H4 (cell line): ENCODE measurements around the gene RCAN3. TPM values are rescaled to one million over a fixed set of nuclear protein-coding genes. Genes with fewer than 3 reads are reported as not detected.
"Not testable (repeated sequence)": the region's sequence is repeated elsewhere in the genome, so short reads cannot be mapped to it uniquely, and the experiment has no call there.

ENCODE experiments used
- DNase-seq: peaks from one replicate; pipeline ENCODE4 v3.0.0-alpha.2; 2015; ENCODE audit warnings: low spot score
- total RNA-seq: library from RNA; depleted of rRNA; stranded (reverse); fragments of >200 nt; shearing (Covaris generic); gene quantifications from 2 replicates; pipeline ENCODE4 v1.2.3, GENCODE V29; 2014

RCAN3 gene
- total RNA-seq, 1 experiment from 2014 or later, result 10.8 TPM

GRCh38 chr1:24513706-24514105 lies 11.1 kb downstream of the RCAN3 start:
- DNase-seq, result no peak

- no peak for DNase-seq
These were observed 12.3 kb downstream of the RCAN3 start for GRCh38 chr1:24514946-24515345.

- peak; percentile 59 for DNase-seq
These were observed 13.1 kb downstream of the RCAN3 start for GRCh38 chr1:24515671-24516209.

DNA sequence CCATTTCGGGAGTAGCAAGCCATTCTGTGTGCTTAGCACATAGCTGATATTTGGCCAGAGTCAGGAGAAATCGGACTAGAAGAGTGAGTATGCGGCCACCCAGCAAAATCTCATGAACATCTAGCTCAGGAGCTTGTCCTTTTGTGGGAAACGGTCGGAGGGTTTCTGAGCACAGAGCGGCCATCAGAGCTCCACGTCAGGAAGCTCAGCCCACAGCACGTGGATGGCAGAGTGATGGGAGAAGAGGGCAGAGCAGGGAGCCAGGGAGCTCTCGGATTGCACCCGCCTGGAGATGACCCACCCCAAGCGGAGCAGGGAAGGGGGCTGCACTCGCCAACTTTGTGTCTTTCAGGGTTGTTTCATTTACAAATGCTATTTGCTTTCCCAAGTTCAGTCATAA lies 13.9 kb downstream of the RCAN3 start:
- no peak for DNase-seq

GRCh38 chr1:24517898-24518297 lies 15.3 kb downstream of the RCAN3 start:
- DNase-seq, result no peak

DNA sequence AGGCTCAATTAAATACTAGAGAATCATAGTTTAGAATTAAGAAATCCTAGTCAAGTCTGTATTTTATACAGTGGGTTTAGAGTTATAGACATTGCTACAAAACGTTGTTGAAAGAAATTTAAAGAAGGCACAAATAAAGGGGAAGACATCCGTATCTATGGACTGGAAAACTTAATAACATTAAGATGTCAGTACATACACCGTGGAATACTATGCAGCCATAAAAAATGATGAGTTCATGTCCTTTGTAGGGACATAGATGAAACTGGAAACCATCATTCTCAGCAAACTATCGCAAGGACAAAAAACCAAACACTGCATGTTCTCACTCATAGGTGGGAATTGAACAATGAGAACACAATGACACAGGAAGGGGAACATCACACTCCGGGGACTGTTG lies 17.6 kb downstream of the RCAN3 start:
- DNase-seq, result not testable (repeated sequence)

DNA sequence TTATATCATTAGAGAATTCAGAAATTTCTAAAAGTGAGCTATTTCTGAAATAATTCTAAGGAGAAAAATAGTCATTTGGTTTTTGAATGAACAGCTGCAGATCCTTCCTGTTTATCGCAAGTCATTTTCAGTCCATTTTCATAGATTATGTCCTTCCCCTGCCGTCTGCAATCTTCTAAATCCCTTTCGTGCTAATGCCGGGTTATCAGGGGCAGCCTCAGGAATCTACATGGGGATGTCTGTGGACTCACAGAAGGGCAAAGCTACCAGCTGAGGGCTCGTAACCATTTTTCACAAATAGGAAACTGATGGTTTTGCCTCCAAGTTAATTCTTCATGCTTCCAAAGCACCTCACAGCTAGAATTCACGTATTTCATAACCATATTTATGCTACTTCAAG lies 23.0 kb downstream of the RCAN3 start:
- DNase-seq, result no peak

DNA sequence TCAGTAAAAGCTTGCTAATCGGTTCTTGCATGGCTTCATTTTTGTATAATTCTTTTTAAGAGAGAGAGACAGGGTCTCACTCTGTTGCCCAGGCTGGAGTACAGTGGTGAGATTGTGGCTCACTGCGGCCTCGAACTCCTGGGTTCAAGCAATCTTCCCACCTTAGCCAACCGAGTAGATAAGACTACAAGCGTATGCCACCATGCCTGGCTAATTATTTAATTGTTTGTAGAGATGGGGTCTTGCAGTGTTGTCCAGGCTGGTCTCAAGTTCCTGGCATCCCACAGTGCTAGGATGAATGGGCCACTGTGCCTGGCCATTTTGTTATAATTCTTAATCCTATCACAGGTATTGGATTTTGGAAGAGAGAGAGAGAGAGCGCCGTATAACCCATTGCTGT lies 23.4 kb downstream of the RCAN3 start:
- DNase-seq, result no peak

DNA sequence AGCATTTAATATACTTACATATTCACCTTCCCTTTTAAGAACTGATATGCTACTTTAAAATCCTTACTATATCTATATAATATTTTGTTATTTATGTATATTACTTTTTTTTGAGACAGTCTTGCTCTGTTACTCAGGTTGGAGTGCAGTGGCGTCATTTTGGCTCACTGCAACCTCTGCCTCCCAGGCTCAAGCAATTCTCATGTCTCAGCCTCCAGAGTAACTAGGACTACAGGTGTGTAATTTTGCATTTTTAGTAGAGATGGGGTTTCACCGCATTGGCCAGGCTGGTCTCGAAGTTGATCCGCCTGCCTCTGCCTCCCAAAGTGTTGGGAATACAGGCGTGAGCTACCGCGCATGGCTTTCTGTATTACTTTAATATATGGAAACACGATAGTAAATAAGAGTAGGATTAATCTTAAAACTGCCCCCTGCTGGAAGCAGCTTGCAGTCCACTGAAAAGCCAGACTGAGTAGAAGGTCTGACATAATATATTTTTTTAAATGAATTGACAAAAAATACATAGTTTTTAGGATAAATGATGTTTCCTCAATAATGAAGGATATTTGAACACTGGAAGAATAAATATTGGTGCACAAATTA lies 24.4 kb downstream of the RCAN3 start:
- no peak for DNase-seq

DNA sequence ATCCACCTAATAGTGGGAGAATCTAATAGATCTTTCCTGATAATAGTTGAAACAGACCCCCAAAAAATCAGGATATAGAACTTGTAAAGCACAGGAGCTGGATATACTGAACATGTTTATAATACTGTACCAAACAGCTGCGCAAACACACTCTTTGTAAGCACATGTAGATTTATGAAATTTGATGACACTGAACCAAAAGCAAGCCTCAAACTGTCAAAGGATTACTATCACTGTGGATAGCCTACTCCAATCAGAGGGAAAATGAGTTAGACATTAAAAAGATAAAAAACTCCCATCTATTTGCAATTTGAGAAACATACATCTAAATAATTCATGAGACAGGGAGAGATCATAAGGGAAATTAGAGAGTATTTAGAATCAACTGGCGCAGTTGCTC lies 26.1 kb downstream of the RCAN3 start:
- no peak for DNase-seq

- DNase-seq, result not testable (repeated sequence)
These were observed 26.7 kb downstream of the RCAN3 start for GRCh38 chr1:24529292-24529691.

GRCh38 chr1:24535021-24535424 lies 32.4 kb downstream of the RCAN3 start:
- DNase-seq, result no peak

GRCh38 chr1:24535778-24536177 lies 33.1 kb downstream of the RCAN3 start:
- no peak for DNase-seq

- peak; percentile 72 for DNase-seq
These were observed 33.8 kb downstream of the RCAN3 start for GRCh38 chr1:24536391-24536840.

- DNase-seq, result no peak
These were observed 37.6 kb downstream of the RCAN3 start for GRCh38 chr1:24540051-24540905.

GRCh38 chr1:24540906-24541710 lies 38.5 kb downstream of the RCAN3 start:
- DNase-seq, result peak; percentile 75

GRCh38 chr1:24541711-24542346 lies 39.2 kb downstream of the RCAN3 start:
- DNase-seq, result no peak

GRCh38 chr1:24544239-24544638 lies 41.6 kb downstream of the RCAN3 start:
- no peak for DNase-seq

GRCh38 chr1:24545662-24546061 lies 43.0 kb downstream of the RCAN3 start:
- DNase-seq, result no peak

DNA sequence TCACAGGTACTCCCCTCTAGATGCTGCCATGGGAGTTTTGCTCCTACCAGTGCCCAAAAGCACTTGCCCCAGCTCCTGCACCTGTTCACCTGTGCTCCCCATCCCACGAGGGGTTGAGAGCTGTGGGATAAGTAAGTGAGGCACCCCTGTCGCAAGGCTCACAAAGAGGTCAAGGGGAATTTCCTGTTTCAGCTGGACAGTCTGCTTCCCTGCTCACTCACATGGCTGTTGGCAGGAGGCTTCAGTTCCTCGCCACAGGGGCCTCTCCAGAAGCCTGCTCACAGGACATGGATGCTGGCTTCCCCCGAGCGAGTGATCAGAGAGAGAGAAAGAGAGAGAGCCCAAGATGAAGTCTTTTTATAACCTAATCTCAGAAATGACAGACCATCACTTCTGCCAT lies 44.6 kb downstream of the RCAN3 start:
- no peak for DNase-seq

DNA sequence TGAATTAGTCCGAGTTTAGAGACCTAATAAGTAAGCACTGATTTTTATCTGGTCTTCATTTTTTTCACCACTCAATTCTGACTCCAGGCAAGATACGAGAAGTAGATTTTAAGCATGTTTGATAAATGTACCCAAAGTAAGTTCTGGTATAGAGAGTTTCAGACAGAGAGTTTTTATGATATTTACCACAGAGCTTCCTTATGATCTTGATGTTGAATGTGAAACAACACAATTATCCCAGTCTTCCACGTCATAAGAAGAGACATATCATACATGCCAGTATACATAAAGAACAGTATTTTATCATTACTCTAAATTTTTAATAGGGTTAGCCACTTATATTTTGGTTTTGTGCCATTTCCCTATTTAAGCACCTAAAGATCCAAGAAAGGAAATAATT lies 45.4 kb downstream of the RCAN3 start:
- DNase-seq, result no peak

- not testable (repeated sequence) for DNase-seq
These were observed 46.6 kb downstream of the RCAN3 start for GRCh38 chr1:24549210-24549609.
